IPS-15b (cell line): ENCODE results near the gene ING1.

ENCODE experiments used
- H3K27me3 ChIP-seq: one replicate; pipeline ENCODE4 v1.6.1; 2013; ENCODE audit warnings: low read length; ENCODE audit not compliant: control insufficient read depth, insufficient read depth
- H3K36me3 ChIP-seq: one replicate; pipeline ENCODE4 v1.6.1; 2013; ENCODE audit warnings: low read length; ENCODE audit not compliant: control insufficient read depth, insufficient read depth
- H3K4me1 ChIP-seq: one replicate; pipeline ENCODE4 v1.6.1; 2013; ENCODE audit warnings: mild to moderate bottlenecking, low read length; ENCODE audit not compliant: control insufficient read depth, insufficient read depth
- H3K4me3 ChIP-seq: one replicate; pipeline ENCODE4 v1.5.1; 2013; ENCODE audit warnings: low read depth, low read length
- H3K9ac ChIP-seq: one replicate; pipeline ENCODE4 v1.6.1; 2013; ENCODE audit warnings: low read depth, mild to moderate bottlenecking, low read length
- H3K9me3 ChIP-seq: one replicate; pipeline ENCODE4 v1.6.1; 2013; ENCODE audit warnings: mild to moderate bottlenecking, low read length; ENCODE audit not compliant: control insufficient read depth, insufficient read depth

The ING1 gene

DNA sequence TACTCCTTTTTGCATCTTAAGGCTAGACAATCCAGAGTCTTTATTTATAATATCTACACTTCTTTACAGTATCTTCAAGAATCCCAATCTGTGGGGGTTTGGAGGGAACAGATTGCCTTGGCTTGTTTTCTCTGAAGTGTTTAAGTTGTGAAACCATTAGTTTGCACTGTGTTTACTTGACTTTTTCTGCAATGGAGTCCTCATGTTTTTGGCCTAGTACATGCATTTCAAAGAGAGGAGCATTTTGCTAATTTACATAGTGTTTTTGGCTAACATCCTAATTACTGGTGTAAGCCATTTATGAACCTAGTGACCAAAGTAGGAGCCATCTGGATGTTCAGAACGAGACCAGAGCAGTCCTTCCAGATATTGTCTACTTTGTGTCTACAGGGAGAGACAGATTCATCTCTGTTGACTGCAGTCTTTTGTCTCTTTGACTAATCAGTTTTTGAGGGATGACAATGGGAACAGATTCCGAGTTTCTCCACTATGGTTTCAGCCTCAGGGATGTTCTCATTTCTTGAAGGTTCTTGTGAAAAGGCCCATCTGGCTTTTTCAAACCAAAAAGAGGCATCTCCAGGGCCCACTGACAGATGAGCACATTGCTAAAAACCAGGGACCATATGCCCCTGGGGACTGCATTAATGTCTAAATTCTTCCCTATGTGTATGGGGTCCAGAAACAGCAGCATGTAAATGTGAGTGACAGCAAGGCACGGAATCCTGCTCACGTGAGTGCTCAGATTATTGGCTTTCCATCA lies 53.4 kb downstream of the ING1 start:
- H3K36me3 ChIP-seq = no peaks in the 10 kb centered on the region
- H3K27me3 ChIP-seq = no peaks in the 10 kb centered on the region
- H3K9ac ChIP-seq = no peak overlapping the region
- H3K9me3 ChIP-seq = no peaks in the 10 kb centered on the region
- H3K4me3 ChIP-seq = no peak overlapping the region
- no peaks in the 10 kb centered on the region for H3K4me1 ChIP-seq

DNA sequence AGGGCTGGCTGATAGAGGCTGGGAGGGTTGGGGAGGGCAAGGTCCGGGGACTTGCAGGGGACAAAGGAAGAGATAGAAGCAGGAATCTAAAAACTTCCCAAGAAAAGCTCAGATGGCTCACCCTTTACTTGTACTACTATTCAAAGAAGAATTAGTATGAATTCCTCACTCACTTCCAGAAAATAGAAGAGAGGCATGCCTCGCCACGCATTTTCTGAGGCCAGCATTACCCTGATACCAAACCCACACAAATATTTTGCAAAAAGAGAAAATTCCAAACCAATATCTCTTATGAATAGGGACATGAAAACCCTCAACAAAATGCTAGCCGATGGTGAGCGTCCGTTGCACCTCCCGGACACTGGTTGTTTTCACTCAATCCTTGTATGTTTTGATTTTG lies 54.0 kb downstream of the ING1 start:
- Histone ChIP-seq H3K27me3 (no peaks in the 10 kb centered on the region), H3K9ac (no peak overlapping the region), H3K9me3 (no peaks in the 10 kb centered on the region), H3K4me3 (no peak overlapping the region), H3K4me1 (no peaks in the 10 kb centered on the region), H3K36me3 (no peaks in the 10 kb centered on the region)

DNA sequence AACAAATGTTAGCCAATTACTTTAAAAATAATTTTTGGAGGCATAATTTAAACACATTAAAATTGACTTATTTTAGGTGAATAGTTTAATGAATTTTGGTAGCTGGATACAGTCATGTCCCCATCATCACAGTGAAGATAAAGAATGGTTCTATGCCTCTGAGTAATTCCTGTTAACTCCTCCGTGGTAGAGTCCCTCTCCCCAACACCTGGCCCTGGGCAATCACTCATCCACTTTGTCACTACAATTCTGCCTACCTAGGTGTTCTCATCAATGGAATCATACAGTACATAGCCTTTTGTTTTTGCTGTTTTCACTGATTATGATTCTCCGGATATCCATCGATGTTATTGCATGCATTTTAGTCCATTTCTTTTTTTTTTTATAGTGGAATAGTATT lies 55.6 kb downstream of the ING1 start:
- H3K9me3 ChIP-seq = no peaks in the 10 kb centered on the region
- no peaks in the 10 kb centered on the region for H3K27me3 ChIP-seq
- no peaks in the 10 kb centered on the region for H3K36me3 ChIP-seq
- H3K4me1 ChIP-seq = no peaks in the 10 kb centered on the region
- no peak overlapping the region for H3K9ac ChIP-seq
- H3K4me3 ChIP-seq = no peak overlapping the region

DNA sequence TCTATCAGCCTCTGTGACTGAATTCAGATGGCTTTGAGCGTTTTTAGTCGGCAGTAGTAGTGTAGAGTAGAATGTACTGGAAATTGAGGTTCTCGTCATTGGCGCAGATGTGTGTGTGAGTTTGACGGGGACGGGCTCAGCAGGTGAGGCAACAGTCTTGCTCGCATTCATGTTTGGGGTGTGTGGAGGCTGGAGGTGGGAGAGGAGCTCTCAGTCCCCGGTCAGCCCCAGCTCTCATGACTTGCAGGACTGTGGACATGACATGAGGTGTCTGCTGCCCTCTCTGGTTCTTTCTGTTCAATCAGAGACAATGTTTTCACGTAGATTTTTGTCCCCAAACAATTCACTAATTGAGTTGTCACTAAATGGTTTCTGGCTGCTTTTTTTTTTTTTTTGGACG lies 57.2 kb downstream of the ING1 start:
- Histone ChIP-seq H3K36me3 (no peaks in the 10 kb centered on the region), H3K9ac (no peak overlapping the region), H3K27me3 (no peaks in the 10 kb centered on the region), H3K9me3 (no peaks in the 10 kb centered on the region), H3K4me3 (no peak overlapping the region), H3K4me1 (no peaks in the 10 kb centered on the region)

DNA sequence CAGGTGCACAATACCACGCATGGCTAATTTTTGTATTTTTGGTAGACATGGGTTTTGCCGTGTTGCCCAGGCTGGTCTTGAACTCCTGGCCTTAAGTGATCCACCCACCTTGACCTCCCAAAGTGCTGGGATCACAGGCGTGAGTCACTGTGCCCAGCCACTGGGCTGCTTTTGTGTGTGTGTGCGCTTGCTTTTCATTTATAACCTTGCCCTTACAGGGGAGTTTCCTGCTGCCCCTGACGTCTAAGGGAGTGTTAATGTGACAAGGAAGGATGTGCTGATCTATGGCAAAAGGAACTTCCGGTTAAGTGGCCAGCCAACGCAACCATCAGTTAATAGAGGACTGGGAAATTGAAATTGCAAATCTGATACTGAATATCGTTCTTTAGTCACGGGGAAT lies 57.7 kb downstream of the ING1 start:
- no peaks in the 10 kb centered on the region for H3K4me1 ChIP-seq

DNA sequence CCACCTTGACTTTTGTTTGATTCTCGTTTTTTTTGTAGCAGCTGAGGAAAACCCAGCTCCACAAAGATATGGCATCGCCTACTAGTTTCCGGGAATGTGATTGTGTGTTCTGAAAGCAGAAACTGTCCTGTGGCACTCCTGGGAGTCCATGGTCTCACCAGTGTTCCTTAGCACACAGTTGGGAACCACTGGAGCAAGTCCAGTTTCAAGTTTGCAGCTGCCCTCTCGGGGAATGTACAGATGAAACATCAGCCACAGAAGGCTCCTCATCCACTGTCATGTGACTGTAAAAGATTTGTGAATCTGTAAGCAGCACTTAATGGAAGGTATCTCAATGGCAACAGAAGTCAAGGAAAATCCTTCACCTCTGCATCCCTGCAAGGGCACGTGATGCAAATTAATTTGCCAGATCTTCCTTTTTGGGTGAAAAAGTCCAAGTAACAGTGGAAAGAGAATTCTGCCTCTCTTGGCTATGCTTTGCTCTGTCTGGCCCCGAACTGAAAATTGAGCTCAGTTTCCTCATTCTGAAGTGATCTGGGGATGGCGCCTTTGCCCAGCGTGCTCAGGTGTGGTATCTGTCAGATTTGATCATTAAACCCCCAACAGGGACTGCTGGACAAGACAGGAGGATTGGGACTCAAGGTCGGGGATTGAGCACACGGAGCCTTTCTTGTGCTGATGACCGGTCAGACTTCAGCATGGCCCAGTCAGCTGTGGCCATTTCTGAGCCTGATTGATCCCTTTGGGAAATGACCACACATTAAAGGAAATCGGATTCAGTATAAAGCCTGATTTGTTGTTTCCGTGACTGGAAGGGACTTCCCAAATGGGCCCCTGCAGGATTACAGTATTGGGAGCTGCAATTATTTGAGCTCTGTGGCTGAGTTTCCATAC lies 58.8 kb downstream of the ING1 start:
- Histone ChIP-seq H3K9ac (no peak overlapping the region), H3K4me3 (no peak overlapping the region), H3K9me3 (no peaks in the 10 kb centered on the region), H3K27me3 (no peaks in the 10 kb centered on the region), H3K4me1 (no peaks in the 10 kb centered on the region), H3K36me3 (no peaks in the 10 kb centered on the region)

More for the DNA sequence above, 57.7 kb downstream of the ING1 start:
- Histone ChIP-seq H3K36me3 (no peaks in the 10 kb centered on the region), H3K9ac (no peak overlapping the region), H3K27me3 (no peaks in the 10 kb centered on the region), H3K9me3 (no peaks in the 10 kb centered on the region), H3K4me3 (no peak overlapping the region)
